Heart left ventricle (tissue), 16 donors: ENCODE results near the gene RELCH. TPM values are rescaled to one million over a fixed set of nuclear protein-coding genes. Genes with fewer than 3 reads are reported as not detected.

Experiments used
- ATAC-seq, 4 donors: fragments of 200-7000 bp; cut with Tn5 transposase; one replicate each; pipeline ENCODE4 v1.9.1; 2020 to 2022; ENCODE audit warnings: moderate library complexity in 4 of 4, mild to moderate bottlenecking in 3 of 4, moderate number of reproducible peaks in 1 of 4
- DNase-seq, 5 donors: peaks; one replicate each; pipeline ENCODE4 v3.0.0-alpha.2; 2020
- H3K27ac ChIP-seq, 12 donors: fragments of 200-600 bp; sonication (generic) in 4 of 12; one replicate each; pipeline versions ENCODE4 v1.5.0 to v1.8.0; 2016 to 2022; ENCODE audit warnings: mild to moderate bottlenecking in 2 of 12
- H3K27me3 ChIP-seq, 9 donors: fragments of 200-600 bp; sonication (generic) in 2 of 9; one replicate each; pipeline versions ENCODE4 v1.5.1 to v1.8.0; 2016 to 2022; ENCODE audit warnings: mild to moderate bottlenecking in 3 of 9
- H3K36me3 ChIP-seq, 9 donors: fragments of 200-600 bp; sonication (generic) in 2 of 9; one replicate each; pipeline versions ENCODE4 v1.5.0 to v1.8.0; 2018 to 2022; ENCODE audit warnings: mild to moderate bottlenecking in 2 of 9
- H3K4me1 ChIP-seq, 12 donors: fragments of 200-600 bp; sonication (generic) in 4 of 12; one replicate each; pipeline versions ENCODE4 v1.5.0 to v1.8.0; 2016 to 2022; ENCODE audit warnings: mild to moderate bottlenecking in 3 of 12
- H3K4me3 ChIP-seq, 12 donors: fragments of 200-600 bp; sonication (generic) in 4 of 12; one replicate each; pipeline versions ENCODE4 v1.5.0 to v1.8.0; 2017 to 2022; ENCODE audit warnings: mild to moderate bottlenecking in 9 of 12, moderate library complexity in 4 of 12
- H3K9me3 ChIP-seq, 12 donors: fragments of 200-600 bp; sonication (generic) in 4 of 12; one replicate each; pipeline versions ENCODE4 v1.5.0 to v1.8.0; 2016 to 2022; ENCODE audit warnings: mild to moderate bottlenecking in 1 of 12
- POLR2A ChIP-seq, 2 donors: fragments of 450-650 bp; IDR thresholded peaks; one replicate each; pipeline ENCODE4 v1.6.1; 2017; ENCODE audit warnings: antibody characterized with exemption in 2 of 2, mild to moderate bottlenecking in 2 of 2, moderate library complexity in 2 of 2
- WGBS, 4 donors: extraction: QIAGEN DNeasy Blood & Tissue Kit in 2 of 4; methylation state at CpG; one replicate each; pipeline versions ENCODE4 v1.1.5 to v1.1.7; 2013 to 2018; 5-methylcytosine and 5-hydroxymethylcytosine counted together
- intact Hi-C, 10 donors: fragments of 100-400 bp; cut with DNase I; formaldehyde crosslinking; loops; one replicate each; pipeline versions ENCODE4 v1.11.1 to v1.14.2; 2022
- polyA plus RNA-seq, 2 donors: library from polyadenylated mRNA; stranded (reverse); fragments of 200-250 nt; gene quantifications; one replicate each; pipeline ENCODE4 v1.2.3, GENCODE V29; 2013
- total RNA-seq, 9 donors: library from RNA; depleted of rRNA in 2 of 9; stranded (reverse); fragments of >200 nt in 2 of 9; fragmentation: NEBNext Ultra II Directional in 3 of 9; extraction: Animal tissue kit (Norgen Biotek cat#: 25700) in 3 of 9; gene quantifications; one replicate each; pipeline versions ENCODE4 v1.1.0 to v1.2.4, GENCODE V29; 2016 to 2023
- TF ChIP-seq, protein P1 (sequence below), 12 donors: fragments of 200-600 bp; sonication (generic) in 4 of 12; IDR thresholded peaks; one replicate each; pipeline versions ENCODE4 v1.5.0 to v1.8.0; 2018 to 2022; ENCODE audit warnings: antibody characterized with exemption in 12 of 12, mild to moderate bottlenecking in 5 of 12
- donor health status: ischemic (EF 13 %, LVEDD 7.1; RV severe dilation, severe dysfunction).
- donor health status: healthy with polysubstance abuse.
- donor health status: DM: no; HTN: yes; CAD: no.
- donor health status: DM: no; HTN: no; CAD: no.
- donor health status: ischemic (EF 25% LVEDD 6.9; RV normal size, moderate dysfunction).
- donor health status: ischemic (EF 25% LVEDD 5.7; RV mildly dilated, moderate dysfunction).
- donor health status: healthy.
- donor health status: DM: yes; HTN: yes; CAD: no.
- donor health status: ischemic (EF 35%, LVEDD 5.7; RV mildly dilated, moderate dysfunction).
- donor health status: nonischemic (EF 11% LVEDD 7.7; RV severe dilation, severe dysfunction).
- donor health status: DM: yes; HTN: yes; CAD: no.
- donor health status: PGD.
- donor health status: ischemic (EF 29% LVEDD 5.4; RV normal size, mild dysfunction).
- donor health status: nonischemic (EF 23%, LVEDD 6.1; RV moderate dilation, normal function).

The RELCH gene
- total and polyA plus RNA-seq, 11 donors, result 7.4 to 24.8 (median 14.3) TPM

- WGBS, 4 donors, result 71 to 96% (median 90%) methylated on average over 2 of the region's 2 CpGs
- TF ChIP-seq, protein P1, sequence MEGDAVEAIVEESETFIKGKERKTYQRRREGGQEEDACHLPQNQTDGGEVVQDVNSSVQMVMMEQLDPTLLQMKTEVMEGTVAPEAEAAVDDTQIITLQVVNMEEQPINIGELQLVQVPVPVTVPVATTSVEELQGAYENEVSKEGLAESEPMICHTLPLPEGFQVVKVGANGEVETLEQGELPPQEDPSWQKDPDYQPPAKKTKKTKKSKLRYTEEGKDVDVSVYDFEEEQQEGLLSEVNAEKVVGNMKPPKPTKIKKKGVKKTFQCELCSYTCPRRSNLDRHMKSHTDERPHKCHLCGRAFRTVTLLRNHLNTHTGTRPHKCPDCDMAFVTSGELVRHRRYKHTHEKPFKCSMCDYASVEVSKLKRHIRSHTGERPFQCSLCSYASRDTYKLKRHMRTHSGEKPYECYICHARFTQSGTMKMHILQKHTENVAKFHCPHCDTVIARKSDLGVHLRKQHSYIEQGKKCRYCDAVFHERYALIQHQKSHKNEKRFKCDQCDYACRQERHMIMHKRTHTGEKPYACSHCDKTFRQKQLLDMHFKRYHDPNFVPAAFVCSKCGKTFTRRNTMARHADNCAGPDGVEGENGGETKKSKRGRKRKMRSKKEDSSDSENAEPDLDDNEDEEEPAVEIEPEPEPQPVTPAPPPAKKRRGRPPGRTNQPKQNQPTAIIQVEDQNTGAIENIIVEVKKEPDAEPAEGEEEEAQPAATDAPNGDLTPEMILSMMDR (IDR thresholded peaks at IDR 0.05), result no peak
- TF ChIP-seq POLR2A (IDR thresholded peaks at IDR 0.05), result no peak
- no peak overlapping the region for H3K4me3 ChIP-seq
- H3K27ac ChIP-seq, result no peak overlapping the region
- H3K4me1 ChIP-seq, result peaks cover 0 to 24% (median 12%) of the 10 kb centered on the region in 12 donors
- intact Hi-C loops, result no loop called here
- no peaks in the 10 kb centered on the region for H3K27me3 ChIP-seq
- no peaks in the 10 kb centered on the region for H3K36me3 ChIP-seq
- H3K9me3 ChIP-seq, result no peaks in the 10 kb centered on the region
- DNase-seq (no peak), ATAC-seq (no peak)
These were observed 12.6 kb downstream of the RELCH start for GRCh38 chr18:62199629-62200028.

GRCh38 chr18:62200121-62200914, 13.3 kb downstream of the RELCH start:
- 52 to 61% (median 55%) methylated on average over 3 of the region's 3 CpGs for WGBS, 4 donors
- TF ChIP-seq, protein P1 (IDR thresholded peaks at IDR 0.05), result no peak
- no peak for TF ChIP-seq POLR2A (IDR thresholded peaks at IDR 0.05)
- intact Hi-C loops, result no loop called here
- Histone ChIP-seq H3K27ac (no peak overlapping the region), H3K36me3 (no peaks in the 10 kb centered on the region), H3K4me1 (peaks cover 0 to 24% (median 12%) of the 10 kb centered on the region in 12 donors), H3K27me3 (no peaks in the 10 kb centered on the region), H3K9me3 (no peaks in the 10 kb centered on the region), H3K4me3 (no peak overlapping the region)
- DNase-seq (no peak), ATAC-seq (no peak)

DNA sequence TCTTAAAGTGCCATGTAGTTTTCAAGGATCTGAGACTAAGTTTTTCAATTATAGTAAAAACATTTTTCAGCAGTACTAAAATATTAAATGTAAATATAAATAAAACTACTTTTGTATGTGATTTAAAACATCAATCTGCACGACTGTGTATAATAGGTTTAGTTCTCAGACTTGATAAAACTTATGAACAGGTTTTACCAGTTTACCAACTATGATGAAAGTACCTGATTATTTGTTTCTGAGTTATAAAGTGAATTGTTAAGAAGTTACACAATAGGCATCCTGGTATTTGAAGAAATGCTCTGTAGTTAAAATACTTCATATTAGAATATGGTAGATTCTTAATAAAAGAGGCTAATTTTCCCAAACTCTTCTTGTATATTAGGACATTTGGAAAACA, 14.8 kb downstream of the RELCH start:
- Histone ChIP-seq H3K4me3 (no peak overlapping the region), H3K36me3 (no peaks in the 10 kb centered on the region), H3K9me3 (no peaks in the 10 kb centered on the region), H3K27ac (no peak overlapping the region), H3K27me3 (no peaks in the 10 kb centered on the region), H3K4me1 (peaks cover 0 to 21% (median 8%) of the 10 kb centered on the region in 12 donors)
- WGBS, 4 donors, result 0 to 96% (median 95%) methylated on average over 1 of the region's 1 CpG
- TF ChIP-seq POLR2A (IDR thresholded peaks at IDR 0.05), result no peak
- TF ChIP-seq, protein P1 (IDR thresholded peaks at IDR 0.05), result no peak
- intact Hi-C loops, result no loop called here
- DNase-seq (no peak), ATAC-seq (no peak)

GRCh38 chr18:62205824-62206223, 18.8 kb downstream of the RELCH start:
- TF ChIP-seq, protein P1 (IDR thresholded peaks at IDR 0.05), result no peak
- no peak for TF ChIP-seq POLR2A (IDR thresholded peaks at IDR 0.05)
- Histone ChIP-seq H3K27ac (no peak overlapping the region), H3K9me3 (peaks cover 0 to 9% (median 0%) of the 10 kb centered on the region in 12 donors), H3K4me3 (no peak overlapping the region), H3K36me3 (no peaks in the 10 kb centered on the region), H3K4me1 (peaks cover 0 to 17% (median 0%) of the 10 kb centered on the region in 12 donors), H3K27me3 (no peaks in the 10 kb centered on the region)
- ATAC-seq, result no peak
- 92 to 99% (median 96%) methylated on average over 4 of the region's 4 CpGs for whole genome bisulfite sequencing, 4 donors
- intact Hi-C loops, result no loop called here
- no peak for DNase-seq
